Activated B cell treated with CpG ODN at 0.5 μM for 24 hours (primary cell): ENCODE data around the gene AMMECR1. TPM values are rescaled to one million over a fixed set of nuclear protein-coding genes. Genes with fewer than 3 reads are reported as not detected.

ENCODE experiments used
- ATAC-seq: fragments of 200-7000 bp; cut with Tn5 transposase; one replicate; pipeline ENCODE4 v1.10.0; 2021; ENCODE audit warnings: low read depth, mild to moderate bottlenecking, moderate library complexity
- CTCF ChIA-PET: fragments of 350-600 bp; sonication (Branson Sonifier 250); formaldehyde crosslinking; loops from one replicate; lab custom pipeline; 2021; ENCODE audit warnings: antibody characterized with exemption; lab: Charles Lee
- POLR2A ChIA-PET: fragments of 350-600 bp; sonication (Branson Sonifier 250); formaldehyde crosslinking; loops from one replicate; lab custom pipeline; 2021; ENCODE audit warnings: antibody characterized with exemption; lab: Charles Lee
- DNase-seq: peaks from one replicate; pipeline ENCODE4 v3.0.0; 2022
- H3K27ac Mint-ChIP-seq: one replicate; pipeline ENCODE4 v1.8.0; 2020; ENCODE audit warnings: mixed read lengths
- H3K27me3 Mint-ChIP-seq: one replicate; pipeline ENCODE4 v1.8.0; 2021; ENCODE audit warnings: mixed read lengths
- H3K36me3 Mint-ChIP-seq: one replicate; pipeline ENCODE4 v1.8.0; 2021; ENCODE audit warnings: low read depth, mixed read lengths
- H3K4me1 Mint-ChIP-seq: one replicate; pipeline ENCODE4 v1.8.0; 2021; ENCODE audit warnings: mixed read lengths
- H3K4me3 Mint-ChIP-seq: one replicate; pipeline ENCODE4 v1.8.0; 2020; ENCODE audit warnings: mild to moderate bottlenecking, mixed read lengths
- H3K9me3 Mint-ChIP-seq: one replicate; pipeline ENCODE4 v1.8.0; 2020; ENCODE audit warnings: mixed read lengths
- intact Hi-C: fragments of 100-400 bp; cut with micrococcal nuclease; formaldehyde crosslinking; loops from one replicate; pipeline ENCODE4 v1.15.1; 2024
- total RNA-seq: library from RNA; stranded (reverse); gene quantifications from 2 replicates; pipeline ENCODE4 v1.2.3, GENCODE V29; 2022
- TF ChIP-seq, protein P1 (sequence below): fragments of 200-600 bp; IDR thresholded peaks from one replicate; pipeline ENCODE4 v1.8.0; 2022; ENCODE audit warnings: antibody characterized with exemption, mild to moderate bottlenecking

The AMMECR1 gene
- total RNA-seq, 1 donor from 2014 or later = 10.8 TPM

- intact Hi-C loops = no loop called here
- ATAC-seq (no peak), DNase-seq (no peak)
- peaks cover 6% of the 10 kb centered on the region for H3K36me3 Mint-ChIP-seq
- TF ChIP-seq, protein P1, sequence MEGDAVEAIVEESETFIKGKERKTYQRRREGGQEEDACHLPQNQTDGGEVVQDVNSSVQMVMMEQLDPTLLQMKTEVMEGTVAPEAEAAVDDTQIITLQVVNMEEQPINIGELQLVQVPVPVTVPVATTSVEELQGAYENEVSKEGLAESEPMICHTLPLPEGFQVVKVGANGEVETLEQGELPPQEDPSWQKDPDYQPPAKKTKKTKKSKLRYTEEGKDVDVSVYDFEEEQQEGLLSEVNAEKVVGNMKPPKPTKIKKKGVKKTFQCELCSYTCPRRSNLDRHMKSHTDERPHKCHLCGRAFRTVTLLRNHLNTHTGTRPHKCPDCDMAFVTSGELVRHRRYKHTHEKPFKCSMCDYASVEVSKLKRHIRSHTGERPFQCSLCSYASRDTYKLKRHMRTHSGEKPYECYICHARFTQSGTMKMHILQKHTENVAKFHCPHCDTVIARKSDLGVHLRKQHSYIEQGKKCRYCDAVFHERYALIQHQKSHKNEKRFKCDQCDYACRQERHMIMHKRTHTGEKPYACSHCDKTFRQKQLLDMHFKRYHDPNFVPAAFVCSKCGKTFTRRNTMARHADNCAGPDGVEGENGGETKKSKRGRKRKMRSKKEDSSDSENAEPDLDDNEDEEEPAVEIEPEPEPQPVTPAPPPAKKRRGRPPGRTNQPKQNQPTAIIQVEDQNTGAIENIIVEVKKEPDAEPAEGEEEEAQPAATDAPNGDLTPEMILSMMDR = no peak
- H3K27me3 Mint-ChIP-seq = no peaks in the 10 kb centered on the region
- H3K27ac Mint-ChIP-seq = no peak overlapping the region
- no peaks in the 10 kb centered on the region for H3K9me3 Mint-ChIP-seq
- H3K4me1 Mint-ChIP-seq = peaks cover 13% of the 10 kb centered on the region
- POLR2A ChIA-PET = no interaction called here
- CTCF ChIA-PET = no interaction called here
- no peak overlapping the region for H3K4me3 Mint-ChIP-seq
These were observed 89.4 kb downstream of the AMMECR1 start for GRCh38 chrX:110228453-110228852.

DNA sequence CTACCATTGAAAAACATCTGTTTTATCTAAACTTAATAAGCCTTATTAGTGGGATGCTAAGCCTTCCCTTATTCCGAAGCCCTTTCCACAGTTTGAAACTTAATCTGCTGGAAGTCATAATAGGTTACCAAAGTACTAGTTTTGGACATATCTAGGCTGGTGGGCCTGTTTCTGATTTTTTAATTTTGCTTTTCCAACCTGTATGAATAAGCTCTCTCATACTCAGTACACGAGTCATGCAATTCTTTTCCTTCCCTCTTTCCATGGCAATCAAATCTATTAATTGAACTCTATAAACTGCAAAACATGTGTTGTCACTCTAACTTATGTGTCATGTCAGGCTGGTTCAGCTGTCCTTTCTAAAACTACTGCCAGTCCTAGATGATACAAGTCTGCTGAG is 91.0 kb downstream of the AMMECR1 start:
- intact Hi-C loops = no loop called here
- H3K4me1 Mint-ChIP-seq = peaks cover 12% of the 10 kb centered on the region
- ATAC-seq = no peak

DNA sequence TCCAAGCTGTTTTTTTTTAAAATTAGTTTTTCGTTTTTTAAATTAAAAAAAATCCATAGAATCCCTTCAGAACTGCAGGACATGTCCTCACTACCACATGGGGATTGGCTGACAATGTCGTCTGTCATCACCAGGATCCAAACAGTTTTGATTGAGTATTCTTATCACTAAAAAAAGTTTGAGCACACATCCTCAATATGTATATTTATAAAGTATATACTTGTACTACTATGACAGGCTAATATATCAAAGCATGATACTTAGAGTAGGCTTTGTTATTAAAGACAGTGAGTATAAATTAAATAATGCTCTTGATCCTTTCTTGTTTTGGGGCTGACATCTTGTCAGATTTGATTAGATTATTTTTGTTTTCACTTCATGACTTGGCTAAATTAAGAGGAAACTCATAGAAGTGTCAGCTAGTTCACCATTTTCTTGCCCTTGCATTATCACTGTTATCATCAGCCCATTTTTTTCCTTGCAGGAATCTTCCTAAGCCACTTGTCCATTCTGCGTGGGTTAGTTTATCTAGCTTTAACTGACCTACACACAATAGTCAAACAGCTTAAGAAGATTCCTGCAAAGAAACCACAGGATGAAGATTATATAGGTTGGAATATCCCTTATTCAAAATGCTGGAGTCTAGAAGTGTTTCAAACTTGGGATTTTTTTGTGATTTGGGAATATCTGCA is 92.8 kb downstream of the AMMECR1 start:
- peaks cover 9% of the 10 kb centered on the region for H3K4me1 Mint-ChIP-seq
- POLR2A ChIA-PET = no interaction called here

More for the DNA sequence above, 91.0 kb downstream of the AMMECR1 start:
- no peak overlapping the region for H3K27ac Mint-ChIP-seq
- no peak for DNase-seq
- ChIA-PET CTCF (no interaction called here), POLR2A (no interaction called here)
- peaks cover 2% of the 10 kb centered on the region for H3K36me3 Mint-ChIP-seq
- TF ChIP-seq, protein P1 = no peak
- no peak overlapping the region for H3K4me3 Mint-ChIP-seq
- H3K9me3 Mint-ChIP-seq = no peaks in the 10 kb centered on the region
- H3K27me3 Mint-ChIP-seq = no peaks in the 10 kb centered on the region

DNA sequence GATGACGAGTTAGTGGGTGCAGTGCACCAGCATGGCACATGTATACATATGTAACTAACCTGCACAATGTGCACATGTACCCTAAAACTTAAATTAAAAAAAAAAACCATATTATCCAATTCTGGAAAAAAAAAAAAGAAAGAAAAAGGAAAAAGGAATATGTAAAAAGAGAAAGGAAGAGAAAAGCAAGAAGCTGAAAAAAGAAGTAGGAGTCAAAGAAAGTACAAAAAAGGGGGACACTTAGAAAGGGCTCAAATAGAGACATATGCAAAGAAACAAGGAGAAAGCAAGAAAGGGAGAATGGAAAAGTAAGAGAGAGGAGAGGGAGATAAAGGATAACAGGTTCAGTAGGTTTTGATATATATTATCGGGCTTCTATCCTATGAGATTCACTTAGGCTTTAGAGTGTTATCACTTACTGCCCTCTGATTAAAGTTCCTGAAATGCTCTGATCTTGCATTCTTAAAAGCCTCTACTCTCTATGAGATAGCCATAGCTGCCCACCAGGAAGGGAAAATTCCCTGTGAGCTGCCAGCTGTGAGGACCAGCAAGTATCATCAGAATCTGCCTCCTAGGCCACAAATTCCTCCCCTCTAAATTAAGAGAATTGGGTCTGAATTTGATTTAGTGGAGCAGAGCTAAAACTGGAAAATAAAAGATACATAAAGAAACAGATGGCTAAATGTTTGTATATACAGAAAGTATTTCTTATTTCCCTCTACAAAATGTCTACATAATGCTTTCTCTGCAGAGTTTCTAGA is 95.2 kb downstream of the AMMECR1 start:
- TF ChIP-seq, protein P1 = no peak
- Mint-ChIP-seq H3K27me3 (no peaks in the 10 kb centered on the region), H3K4me3 (no peak overlapping the region), H3K9me3 (no peaks in the 10 kb centered on the region), H3K36me3 (peaks cover 1% of the 10 kb centered on the region), H3K4me1 (peaks cover 4% of the 10 kb centered on the region), H3K27ac (no peak overlapping the region)
- ATAC-seq (no peak), DNase-seq (no peak)
- intact Hi-C loops = no loop called here
- CTCF ChIA-PET = no interaction called here
- POLR2A ChIA-PET = no interaction called here

More for the DNA sequence above, 92.8 kb downstream of the AMMECR1 start:
- CTCF ChIA-PET = no interaction called here
- Mint-ChIP-seq H3K4me3 (no peak overlapping the region), H3K27me3 (no peaks in the 10 kb centered on the region), H3K9me3 (no peaks in the 10 kb centered on the region), H3K27ac (no peak overlapping the region), H3K36me3 (no peaks in the 10 kb centered on the region)
- TF ChIP-seq, protein P1 = no peak
- DNase-seq (no peak), ATAC-seq (no peak)
- intact Hi-C loops = no loop called here

- Mint-ChIP-seq H3K27ac (no peak overlapping the region), H3K36me3 (peaks cover 7% of the 10 kb centered on the region), H3K9me3 (no peaks in the 10 kb centered on the region), H3K4me3 (no peak overlapping the region), H3K27me3 (no peaks in the 10 kb centered on the region), H3K4me1 (peaks cover 6% of the 10 kb centered on the region)
- ATAC-seq (no peak), DNase-seq (no peak)
- TF ChIP-seq, protein P1 = no peak
- ChIA-PET CTCF (no interaction called here), POLR2A (no interaction called here)
- intact Hi-C loops = no loop called here
These were observed 98.0 kb downstream of the AMMECR1 start for GRCh38 chrX:110219920-110220319.
